ENCODE measurements around the gene SLC30A4. TPM values are rescaled to one million over a fixed set of nuclear protein-coding genes. Genes with fewer than 3 reads are reported as not detected.

Gene SLC30A4
- total RNA-seq, 2 donors from 2014 or later, result 0.53 to 1.2 TPM

DNA sequence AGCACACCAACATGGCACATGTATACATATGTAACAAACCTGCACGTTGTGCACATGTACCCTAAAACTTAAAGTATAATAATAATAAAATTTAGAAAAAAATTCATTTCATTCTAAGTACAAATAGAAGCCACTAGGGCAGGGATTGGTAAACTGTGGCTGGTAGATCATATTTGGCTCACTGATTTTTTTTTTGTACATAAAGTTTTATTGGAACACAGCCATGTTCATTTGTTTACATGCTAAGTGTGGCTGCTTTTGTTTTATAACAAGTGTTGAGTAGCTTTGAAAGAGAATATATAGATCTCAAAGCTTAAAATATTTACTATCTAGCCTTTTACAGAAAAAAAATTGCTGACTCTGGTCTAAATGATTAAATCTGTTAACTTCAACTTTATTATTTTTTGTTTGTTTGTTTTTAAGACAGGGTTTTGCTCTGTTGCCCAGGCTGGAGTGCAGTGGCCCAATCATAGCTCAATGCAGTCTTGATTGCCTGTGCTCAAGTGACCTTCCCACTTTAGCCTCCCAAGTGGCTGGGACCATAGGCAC, 32.8 kb downstream of the SLC30A4 start:
- Histone ChIP-seq H3K36me3 (ENCODE audit: control insufficient read depth, insufficient read depth, low read length) (no peaks in the 10 kb centered on the region), H3K27ac (ENCODE audit: low read depth, low read length) (no peak overlapping the region), H3K4me3 (ENCODE audit: low read length) (no peak overlapping the region), H3K27me3 (ENCODE audit: control insufficient read depth, insufficient read depth, low read length, poor library complexity, severe bottlenecking) (no peaks in the 10 kb centered on the region), H3K9me3 (ENCODE audit: control insufficient read depth, low read length) (no peaks in the 10 kb centered on the region), H3K4me1 (ENCODE audit: control insufficient read depth, insufficient read depth, low read length) (no peaks in the 10 kb centered on the region), H3K9ac (ENCODE audit: extremely low read depth, low read length, poor library complexity, severe bottlenecking) (no peak overlapping the region)
- H3K4me3 Mint-ChIP-seq, result no peak overlapping the region
- no peak overlapping the region for H3K27ac Mint-ChIP-seq
- H3K36me3 Mint-ChIP-seq (ENCODE audit: low read depth), result no peaks in the 10 kb centered on the region
- no peak for TF ChIP-seq CTCF (conservative IDR thresholded peaks at IDR 0.05)
- peaks cover 27% of the 10 kb centered on the region for H3K27me3 Mint-ChIP-seq (ENCODE audit: insufficient read depth)
- no peaks in the 10 kb centered on the region for H3K4me1 Mint-ChIP-seq
- no CpG with 5 or more reads among the region's 1 CpG for WGBS, 2 experiments (ENCODE audit: insufficient coverage in 1 of 2, insufficient read length in 1 of 2)
- H3K9me3 Mint-ChIP-seq, result no peaks in the 10 kb centered on the region
- no peak for DNase-seq

DNA sequence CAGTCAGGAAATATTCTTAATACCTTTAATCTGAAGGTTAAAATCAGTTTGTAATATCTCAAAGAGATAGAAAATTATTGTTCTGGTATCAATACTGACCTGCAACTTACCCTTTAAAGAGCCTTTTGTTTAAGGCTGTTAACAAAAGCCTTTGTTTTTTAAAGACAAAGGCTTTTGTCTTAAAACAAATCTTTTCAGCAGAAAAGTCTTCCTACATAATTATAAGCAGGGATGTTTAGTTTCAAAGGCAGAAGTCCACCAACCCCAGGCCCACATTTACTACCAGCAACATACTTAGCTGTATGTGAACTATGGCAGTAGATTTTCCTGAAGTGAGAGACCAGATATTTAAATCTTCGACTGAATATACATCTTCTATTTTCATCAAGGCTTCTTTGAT, 36.2 kb downstream of the SLC30A4 start:
- TF ChIP-seq CTCF (conservative IDR thresholded peaks at IDR 0.05), result no peak
- no peak overlapping the region for H3K4me3 Mint-ChIP-seq

DNA sequence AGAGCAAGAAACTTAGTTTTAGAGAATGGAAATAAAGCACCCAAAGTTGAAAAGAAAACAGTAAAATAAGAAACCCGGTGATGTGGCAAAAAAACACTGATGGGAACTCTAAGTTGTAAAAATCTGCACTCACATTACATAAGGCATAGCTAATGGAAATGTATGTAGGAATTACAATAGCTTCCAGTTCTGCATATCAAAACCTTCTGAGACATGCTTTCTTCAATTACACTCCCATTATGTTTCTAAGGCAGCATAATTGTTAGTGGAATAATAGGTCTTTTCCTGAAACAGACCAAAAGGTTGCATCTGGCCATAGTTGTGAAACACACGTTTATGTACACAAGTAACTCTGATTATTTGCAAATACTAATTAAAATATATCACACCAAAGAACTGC, 41.4 kb downstream of the SLC30A4 start:
- no peaks in the 10 kb centered on the region for H3K36me3 ChIP-seq (ENCODE audit: control insufficient read depth, insufficient read depth, low read length)
- H3K4me1 Mint-ChIP-seq, result peaks cover 4% of the 10 kb centered on the region
- 30 to 66% methylated on average over 1 to 2 of the region's 2 CpGs for WGBS, 2 experiments (ENCODE audit: insufficient coverage in 1 of 2, insufficient read length in 1 of 2)
- no peak overlapping the region for H3K4me3 Mint-ChIP-seq
- H3K36me3 Mint-ChIP-seq (ENCODE audit: low read depth), result no peaks in the 10 kb centered on the region
- no peak for DNase-seq
- H3K27ac Mint-ChIP-seq, result no peak overlapping the region
- no peak overlapping the region for H3K27ac ChIP-seq (ENCODE audit: low read depth, low read length)
- H3K4me1 ChIP-seq (ENCODE audit: control insufficient read depth, insufficient read depth, low read length), result no peaks in the 10 kb centered on the region
- peaks cover 8% of the 10 kb centered on the region for H3K27me3 ChIP-seq (ENCODE audit: control insufficient read depth, insufficient read depth, low read length, poor library complexity, severe bottlenecking)
- no peaks in the 10 kb centered on the region for H3K9me3 Mint-ChIP-seq
- H3K4me3 ChIP-seq (ENCODE audit: low read length), result no peak overlapping the region
- peaks cover 73% of the 10 kb centered on the region for H3K27me3 Mint-ChIP-seq (ENCODE audit: insufficient read depth)
- H3K9me3 ChIP-seq (ENCODE audit: control insufficient read depth, low read length), result no peaks in the 10 kb centered on the region
- H3K9ac ChIP-seq (ENCODE audit: extremely low read depth, low read length, poor library complexity, severe bottlenecking), result no peak overlapping the region
- TF ChIP-seq CTCF (conservative IDR thresholded peaks at IDR 0.05), result no peak

More for the DNA sequence above, 36.2 kb downstream of the SLC30A4 start:
- Mint-ChIP-seq H3K27ac (no peak overlapping the region), H3K36me3 (ENCODE audit: low read depth) (no peaks in the 10 kb centered on the region), H3K27me3 (ENCODE audit: insufficient read depth) (peaks cover 42% of the 10 kb centered on the region), H3K4me1 (peaks cover 1% of the 10 kb centered on the region), H3K9me3 (no peaks in the 10 kb centered on the region)
- Histone ChIP-seq H3K27ac (ENCODE audit: low read depth, low read length) (no peak overlapping the region), H3K9ac (ENCODE audit: extremely low read depth, low read length, poor library complexity, severe bottlenecking) (no peak overlapping the region), H3K27me3 (ENCODE audit: control insufficient read depth, insufficient read depth, low read length, poor library complexity, severe bottlenecking) (no peaks in the 10 kb centered on the region), H3K4me3 (ENCODE audit: low read length) (no peak overlapping the region), H3K36me3 (ENCODE audit: control insufficient read depth, insufficient read depth, low read length) (no peaks in the 10 kb centered on the region), H3K9me3 (ENCODE audit: control insufficient read depth, low read length) (no peaks in the 10 kb centered on the region), H3K4me1 (ENCODE audit: control insufficient read depth, insufficient read depth, low read length) (no peaks in the 10 kb centered on the region)
- 80% methylated on average over 1 of the region's 1 CpG; no CpG with 5 or more reads in 1 of the 2 experiments for WGBS, 2 experiments (ENCODE audit: insufficient coverage in 1 of 2, insufficient read length in 1 of 2)
- no peak for DNase-seq
